Testis (tissue), 2 donors: Measurements from ENCODE around the gene CWF19L2.

Source experiments
- POLR2A ChIP-seq: fragments of 450-650 bp; IDR thresholded peaks from one replicate; pipeline ENCODE4 v1.6.1; 2017; ENCODE audit warnings: antibody characterized with exemption, mild to moderate bottlenecking, moderate library complexity
- TF ChIP-seq, protein P1 (sequence below), 3 experiments: fragments of 450-650 bp in 2 of 3; fragments of 200-600 bp in 1 of 3; sonication (generic) in 1 of 3; IDR thresholded peaks; one replicate each; pipeline ENCODE4 v1.5.1; 2016 to 2019; ENCODE audit warnings: antibody characterized with exemption in 3 of 3, mild to moderate bottlenecking in 2 of 3, moderate library complexity in 1 of 3

DNA sequence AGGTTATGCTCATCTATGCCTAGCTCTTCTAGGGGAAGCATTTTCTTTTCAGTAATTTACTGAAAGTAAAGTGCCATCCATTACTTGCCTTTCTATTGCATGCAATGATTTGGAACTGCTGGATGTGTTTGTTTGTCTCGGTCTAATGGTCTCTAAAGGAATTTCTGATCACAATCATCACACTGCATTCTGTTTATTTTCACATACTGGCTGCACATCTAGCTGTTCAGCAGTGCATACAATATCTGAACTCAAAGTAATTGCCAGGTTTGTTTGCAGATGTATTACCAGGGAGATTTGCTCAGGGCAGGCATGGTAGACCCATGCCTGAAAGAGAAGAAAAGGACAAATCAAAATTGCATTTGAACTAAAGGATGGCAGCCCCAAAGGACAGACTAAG, 36.4 kb upstream of the CWF19L2 start:
- TF ChIP-seq POLR2A, result no peak
- TF ChIP-seq, protein P1, sequence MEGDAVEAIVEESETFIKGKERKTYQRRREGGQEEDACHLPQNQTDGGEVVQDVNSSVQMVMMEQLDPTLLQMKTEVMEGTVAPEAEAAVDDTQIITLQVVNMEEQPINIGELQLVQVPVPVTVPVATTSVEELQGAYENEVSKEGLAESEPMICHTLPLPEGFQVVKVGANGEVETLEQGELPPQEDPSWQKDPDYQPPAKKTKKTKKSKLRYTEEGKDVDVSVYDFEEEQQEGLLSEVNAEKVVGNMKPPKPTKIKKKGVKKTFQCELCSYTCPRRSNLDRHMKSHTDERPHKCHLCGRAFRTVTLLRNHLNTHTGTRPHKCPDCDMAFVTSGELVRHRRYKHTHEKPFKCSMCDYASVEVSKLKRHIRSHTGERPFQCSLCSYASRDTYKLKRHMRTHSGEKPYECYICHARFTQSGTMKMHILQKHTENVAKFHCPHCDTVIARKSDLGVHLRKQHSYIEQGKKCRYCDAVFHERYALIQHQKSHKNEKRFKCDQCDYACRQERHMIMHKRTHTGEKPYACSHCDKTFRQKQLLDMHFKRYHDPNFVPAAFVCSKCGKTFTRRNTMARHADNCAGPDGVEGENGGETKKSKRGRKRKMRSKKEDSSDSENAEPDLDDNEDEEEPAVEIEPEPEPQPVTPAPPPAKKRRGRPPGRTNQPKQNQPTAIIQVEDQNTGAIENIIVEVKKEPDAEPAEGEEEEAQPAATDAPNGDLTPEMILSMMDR (IDR thresholded peaks at IDR 0.05), result no peak
